IPS-18c (cell line): ENCODE data around the gene PLA2R1.
A peak's percentile ranks its signal among the peaks of the same experiment; 100 is the strongest.

Experiments used
- H3K4me3 ChIP-seq: 2 replicates; pipeline ENCODE4 v1.7.0; 2013; ENCODE audit warnings: low read depth, mild to moderate bottlenecking, low read length, moderate library complexity; ENCODE audit not compliant: insufficient read depth
- H3K9me3 ChIP-seq: one replicate; pipeline ENCODE4 v1.6.1; 2013; ENCODE audit warnings: mild to moderate bottlenecking, low read length, moderate library complexity; ENCODE audit not compliant: control insufficient read depth, insufficient read depth

Gene PLA2R1

DNA sequence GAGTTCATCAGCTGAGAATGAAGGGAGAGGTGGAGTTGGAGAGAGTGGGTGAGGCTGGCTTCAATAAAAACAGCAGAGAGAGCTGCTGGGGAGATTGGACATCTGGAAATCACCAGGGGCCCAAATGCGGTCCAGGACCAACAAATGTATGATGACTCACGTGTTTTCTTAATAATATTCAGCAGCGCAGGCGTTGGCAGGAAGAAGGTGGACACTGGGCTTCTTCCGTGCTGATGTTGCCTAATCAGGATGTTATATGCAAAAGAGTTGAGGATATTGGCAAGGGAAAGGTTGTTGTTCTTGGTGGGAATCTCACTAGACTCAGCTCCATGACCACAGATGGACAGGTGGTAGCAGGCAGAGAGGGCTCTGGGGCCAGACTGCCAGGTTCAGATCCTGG lies 12.8 kb upstream of the PLA2R1 start:
- Histone ChIP-seq H3K4me3 (no peak overlapping the region), H3K9me3 (peaks cover 4% of the 10 kb centered on the region)

- Histone ChIP-seq H3K4me3 (no peak overlapping the region), H3K9me3 (peaks cover 7% of the 10 kb centered on the region)
These were observed 11.0 kb upstream of the PLA2R1 start for GRCh38 chr2:160073284-160073888.

DNA sequence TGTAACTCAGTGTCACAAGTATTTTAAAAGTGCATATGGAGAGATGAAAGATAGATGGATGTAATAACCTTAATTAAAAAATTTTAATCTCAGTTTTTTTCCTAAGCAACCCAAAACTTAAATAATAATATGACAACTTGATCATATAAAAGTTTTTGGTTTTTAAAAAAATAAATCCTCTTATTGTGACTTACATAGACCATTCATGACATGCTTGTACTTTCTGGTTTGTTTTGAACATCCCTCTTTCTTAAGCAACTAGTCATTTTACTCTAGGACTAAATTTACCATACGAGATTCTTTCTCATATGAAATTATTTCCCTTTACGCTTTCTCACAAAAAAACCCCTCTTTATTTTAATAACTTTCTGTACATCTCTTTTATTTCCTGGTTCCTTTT lies 6.5 kb upstream of the PLA2R1 start:
- no peak overlapping the region for H3K4me3 ChIP-seq
- H3K9me3 ChIP-seq: peaks cover 7% of the 10 kb centered on the region

DNA sequence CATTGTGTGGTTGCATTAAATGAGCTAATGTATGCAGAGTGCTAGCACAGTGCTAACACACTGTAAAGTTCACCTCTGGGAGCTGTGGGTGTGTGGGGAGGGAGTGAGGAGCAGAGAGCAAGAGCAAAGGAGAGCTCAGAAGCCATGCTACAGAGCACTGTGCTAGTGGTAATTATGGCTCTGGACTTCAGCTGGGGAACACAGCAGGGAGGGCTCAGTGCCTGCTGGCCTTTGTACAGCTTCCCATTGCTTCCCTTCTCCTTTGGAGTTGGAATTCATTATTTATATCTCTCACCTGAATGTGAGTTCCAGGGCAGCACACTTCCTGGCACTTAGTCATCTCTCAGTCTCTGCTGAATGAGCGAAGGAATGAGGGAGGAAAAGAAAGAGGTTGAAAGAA lies 2.5 kb upstream of the PLA2R1 start:
- Histone ChIP-seq H3K9me3 (peaks cover 3% of the 10 kb centered on the region), H3K4me3 (no peak overlapping the region)

GRCh38 chr2:160063879-160064612 lies 1.6 kb upstream of the PLA2R1 start:
- no peaks in the 10 kb centered on the region for H3K9me3 ChIP-seq
- H3K4me3 ChIP-seq: no peak overlapping the region

GRCh38 chr2:160063271-160063670 lies 856 bp upstream of the PLA2R1 start:
- H3K4me3 ChIP-seq: peak overlapping the region; percentile 69

DNA sequence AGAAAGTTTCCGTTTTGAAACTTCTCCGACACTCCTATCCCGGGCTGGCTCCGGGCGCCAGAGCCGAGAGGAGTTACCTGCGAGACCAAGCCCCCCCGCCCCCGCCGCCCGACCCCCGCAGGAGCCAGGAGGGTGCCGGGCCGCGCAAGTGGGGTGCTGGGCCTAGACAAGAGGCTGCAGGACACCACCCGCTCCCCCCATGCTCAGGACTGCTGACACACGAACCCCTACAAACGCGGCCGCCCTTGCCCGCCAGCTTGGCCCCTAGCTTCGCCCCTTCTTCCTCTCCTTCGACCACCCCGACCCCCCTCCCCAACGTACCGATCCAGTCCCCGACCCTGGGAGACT lies 497 bp downstream of the PLA2R1 start:
- peaks cover 2% of the 10 kb centered on the region for H3K9me3 ChIP-seq
- H3K4me3 ChIP-seq: peak overlapping the region; percentile 69

More at GRCh38 chr2:160063271-160063670, 856 bp upstream of the PLA2R1 start:
- H3K9me3 ChIP-seq: no peaks in the 10 kb centered on the region

DNA sequence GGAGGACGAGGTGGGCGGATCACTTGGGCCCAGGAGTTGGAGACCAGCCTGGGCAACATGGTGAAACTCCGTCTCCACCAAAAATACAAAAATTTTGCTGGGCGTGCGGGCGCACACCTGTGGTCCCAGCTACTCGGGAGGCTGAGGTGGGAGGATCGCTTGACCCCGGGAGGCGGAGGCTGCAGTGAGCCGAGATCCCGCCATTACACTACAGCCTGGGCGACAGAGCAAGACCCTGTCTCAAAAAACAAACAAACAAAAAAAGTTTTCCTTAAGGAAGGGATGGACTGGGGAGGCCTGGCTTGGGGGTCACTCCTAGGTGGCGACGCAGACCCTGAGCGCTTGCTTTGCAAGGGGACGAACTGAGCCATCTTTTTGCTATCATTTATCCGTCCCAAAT lies 882 bp downstream of the PLA2R1 start:
- peak overlapping the region; percentile 69; the same call in 1 of the 2 replicates for H3K4me3 ChIP-seq
- peaks cover 2% of the 10 kb centered on the region for H3K9me3 ChIP-seq

- Histone ChIP-seq H3K9me3 (peaks cover 2% of the 10 kb centered on the region), H3K4me3 (no peak overlapping the region)
These were observed 2.1 kb downstream of the PLA2R1 start for GRCh38 chr2:160060297-160060696.

DNA sequence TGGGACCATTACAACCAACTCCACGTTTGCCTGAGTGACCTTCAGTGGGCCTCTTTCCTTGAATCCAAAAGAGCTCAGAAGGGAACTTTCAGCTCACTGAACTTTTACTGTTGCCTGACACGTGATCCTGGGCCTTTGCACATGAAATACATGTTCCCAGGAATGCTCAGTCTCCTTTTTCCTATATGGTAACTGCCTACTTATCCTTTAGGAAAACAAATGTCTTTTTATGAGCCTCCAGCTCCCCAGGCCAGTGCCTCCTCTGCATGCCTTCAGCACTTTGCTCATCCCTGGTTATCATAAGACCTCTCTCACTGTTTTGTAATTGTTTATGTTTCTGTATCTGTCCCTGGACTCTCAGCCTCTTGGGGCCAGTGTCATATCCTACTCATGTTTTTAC lies 5.1 kb downstream of the PLA2R1 start:
- H3K9me3 ChIP-seq: peaks cover 2% of the 10 kb centered on the region
- H3K4me3 ChIP-seq: no peak overlapping the region

- Histone ChIP-seq H3K9me3 (peaks cover 2% of the 10 kb centered on the region), H3K4me3 (no peak overlapping the region)
These were observed 6.7 kb downstream of the PLA2R1 start for GRCh38 chr2:160055726-160056108.

GRCh38 chr2:160054984-160055725 lies 7.3 kb downstream of the PLA2R1 start:
- peaks cover 2% of the 10 kb centered on the region for H3K9me3 ChIP-seq
- H3K4me3 ChIP-seq: no peak overlapping the region

DNA sequence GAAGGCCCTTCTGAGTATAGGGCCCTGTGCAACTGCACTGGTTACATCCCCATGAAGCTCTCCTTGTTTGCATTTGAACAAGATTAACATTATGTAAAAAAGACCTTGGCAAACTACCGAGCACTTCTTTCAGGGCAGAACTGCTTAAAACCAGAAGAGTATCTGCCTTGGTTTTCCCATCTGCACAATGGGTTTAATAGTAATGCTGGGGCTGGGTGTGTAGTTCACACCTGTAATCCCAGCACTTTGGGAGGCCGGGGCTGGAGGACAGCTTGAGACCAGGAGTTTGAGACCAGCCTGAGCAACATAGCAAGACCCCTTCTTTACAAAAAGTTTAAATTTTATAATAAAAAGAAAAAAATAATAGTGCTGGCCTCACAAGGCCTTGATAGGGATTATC lies 8.5 kb downstream of the PLA2R1 start:
- Histone ChIP-seq H3K4me3 (no peak overlapping the region), H3K9me3 (peaks cover 2% of the 10 kb centered on the region)

GRCh38 chr2:160052531-160052930 lies 9.9 kb downstream of the PLA2R1 start:
- H3K9me3 ChIP-seq: peaks cover 2% of the 10 kb centered on the region
- H3K4me3 ChIP-seq: no peak overlapping the region

DNA sequence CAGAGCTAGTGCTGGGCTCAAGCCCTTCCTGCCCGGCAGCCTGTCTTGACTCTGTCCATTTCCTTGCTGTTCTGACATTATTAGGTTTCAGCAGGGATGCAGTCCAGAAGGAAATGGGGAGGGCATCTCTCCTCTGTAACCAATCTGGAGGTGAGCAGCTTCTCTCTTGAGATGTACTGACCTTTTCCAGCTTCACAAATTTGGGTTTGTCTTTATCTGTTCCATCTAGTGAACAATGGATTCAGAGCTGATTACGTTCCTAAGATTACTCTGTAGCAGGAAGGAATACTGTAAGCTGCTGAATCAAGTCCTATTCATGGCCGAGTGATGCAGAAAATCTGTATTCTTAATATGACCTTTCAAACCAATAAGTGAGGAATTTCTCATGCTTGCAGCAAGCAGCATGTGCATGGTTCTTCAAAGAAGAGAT lies 11.0 kb downstream of the PLA2R1 start:
- Histone ChIP-seq H3K9me3 (no peaks in the 10 kb centered on the region), H3K4me3 (no peak overlapping the region)

GRCh38 chr2:160050147-160050546 lies 12.3 kb downstream of the PLA2R1 start:
- Histone ChIP-seq H3K4me3 (no peak overlapping the region), H3K9me3 (no peaks in the 10 kb centered on the region)

- H3K4me3 ChIP-seq: no peak overlapping the region
- H3K9me3 ChIP-seq: no peaks in the 10 kb centered on the region
These were observed 16.7 kb downstream of the PLA2R1 start for GRCh38 chr2:160045703-160046210.

DNA sequence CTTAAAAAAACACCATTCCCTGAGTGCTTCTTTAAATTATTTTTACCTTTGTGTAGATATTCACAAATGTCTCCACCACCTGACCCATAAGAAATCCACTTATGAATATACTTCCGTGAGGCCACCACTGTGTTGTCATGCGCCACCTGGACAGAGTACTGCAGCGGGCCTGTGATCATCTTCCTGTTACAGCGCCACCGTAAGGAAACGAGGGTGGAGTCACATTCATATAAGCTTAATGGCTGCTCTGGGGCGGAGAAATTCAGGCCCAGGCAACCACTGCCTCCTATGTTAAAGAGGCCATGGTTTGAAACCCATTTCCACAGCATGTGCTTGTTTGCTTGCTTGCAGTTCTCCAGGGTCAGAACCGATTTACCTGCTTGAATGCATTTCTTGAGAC lies 17.7 kb downstream of the PLA2R1 start:
- Histone ChIP-seq H3K9me3 (no peaks in the 10 kb centered on the region), H3K4me3 (no peak overlapping the region)
